ENCODE results near the gene NSD2. TPM values are rescaled to one million over a fixed set of nuclear protein-coding genes. Genes with fewer than 3 reads are reported as not detected.
"Not testable (repeated sequence)": the region's sequence is repeated elsewhere in the genome, so short reads cannot be mapped to it uniquely, and the experiment has no call there.

Gene NSD2
- total RNA-seq, 4 donors from 2014 or later = 17.3 to 23.6 (median 19.4) TPM

GRCh38 chr4:1996866-1997611 is 125.8 kb downstream of the NSD2 start:
- WGBS, 2 donors = 90 to 93% methylated on average over 3 of the region's 3 CpGs
- intact Hi-C loops (cut with DNase I; ENCODE audit: low total_unique reads) = no loop called here

GRCh38 chr4:1997712-1998111 is 126.5 kb downstream of the NSD2 start:
- intact Hi-C loops (cut with DNase I; ENCODE audit: low total_unique reads) = no loop called here
- no peak overlapping the region for H3K4me3 ChIP-seq (ENCODE audit: low read depth, poor library complexity, severe bottlenecking)
- DNase-seq (ENCODE audit: low spot score in 2 of 2) = peak in 1 of 2 donors; percentile 65
- WGBS, 2 donors = 94 to 95% methylated on average over 4 of the region's 4 CpGs
- no peak for TF ChIP-seq POLR2A (IDR thresholded peaks at IDR 0.05)
- TF ChIP-seq, protein P1, sequence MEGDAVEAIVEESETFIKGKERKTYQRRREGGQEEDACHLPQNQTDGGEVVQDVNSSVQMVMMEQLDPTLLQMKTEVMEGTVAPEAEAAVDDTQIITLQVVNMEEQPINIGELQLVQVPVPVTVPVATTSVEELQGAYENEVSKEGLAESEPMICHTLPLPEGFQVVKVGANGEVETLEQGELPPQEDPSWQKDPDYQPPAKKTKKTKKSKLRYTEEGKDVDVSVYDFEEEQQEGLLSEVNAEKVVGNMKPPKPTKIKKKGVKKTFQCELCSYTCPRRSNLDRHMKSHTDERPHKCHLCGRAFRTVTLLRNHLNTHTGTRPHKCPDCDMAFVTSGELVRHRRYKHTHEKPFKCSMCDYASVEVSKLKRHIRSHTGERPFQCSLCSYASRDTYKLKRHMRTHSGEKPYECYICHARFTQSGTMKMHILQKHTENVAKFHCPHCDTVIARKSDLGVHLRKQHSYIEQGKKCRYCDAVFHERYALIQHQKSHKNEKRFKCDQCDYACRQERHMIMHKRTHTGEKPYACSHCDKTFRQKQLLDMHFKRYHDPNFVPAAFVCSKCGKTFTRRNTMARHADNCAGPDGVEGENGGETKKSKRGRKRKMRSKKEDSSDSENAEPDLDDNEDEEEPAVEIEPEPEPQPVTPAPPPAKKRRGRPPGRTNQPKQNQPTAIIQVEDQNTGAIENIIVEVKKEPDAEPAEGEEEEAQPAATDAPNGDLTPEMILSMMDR (IDR thresholded peaks at IDR 0.05) = no peak

More at GRCh38 chr4:1996866-1997611, 125.8 kb downstream of the NSD2 start:
- DNase-seq (ENCODE audit: low spot score in 2 of 2) = no peak
- H3K4me3 ChIP-seq (ENCODE audit: low read depth, poor library complexity, severe bottlenecking) = no peak overlapping the region
- TF ChIP-seq, protein P1 (IDR thresholded peaks at IDR 0.05) = no peak
- no peak for TF ChIP-seq POLR2A (IDR thresholded peaks at IDR 0.05)

- H3K4me3 ChIP-seq (ENCODE audit: low read depth, poor library complexity, severe bottlenecking) = no peak overlapping the region
- intact Hi-C loops (cut with DNase I; ENCODE audit: low total_unique reads) = no loop called here
- WGBS, 2 donors = 73 to 77% methylated on average over 7 of the region's 7 CpGs
- no peak for DNase-seq (ENCODE audit: low spot score in 2 of 2)
- TF ChIP-seq, protein P1 (IDR thresholded peaks at IDR 0.05) = no peak
- no peak for TF ChIP-seq POLR2A (IDR thresholded peaks at IDR 0.05)
Measured at GRCh38 chr4:1998296-1998695, 127.1 kb downstream of the NSD2 start.

DNA sequence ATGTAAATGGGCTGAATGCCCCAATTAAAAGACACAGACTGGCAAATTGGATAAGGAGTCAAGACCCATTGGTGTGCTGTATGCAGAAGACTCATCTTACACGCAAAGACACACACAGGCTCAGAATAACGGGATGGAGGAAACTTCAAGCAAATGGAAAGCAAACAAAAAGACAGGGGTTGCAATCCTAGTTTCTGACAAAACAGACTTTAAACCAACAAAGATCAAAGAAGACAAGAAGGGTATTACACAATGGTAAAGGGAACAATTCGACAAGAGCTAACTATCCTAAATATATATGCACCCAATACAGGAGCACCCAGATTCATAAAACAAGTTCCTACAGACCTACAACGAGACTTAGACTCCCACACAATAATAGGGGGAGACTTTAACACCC is 128.1 kb downstream of the NSD2 start:
- intact Hi-C loops (cut with DNase I; ENCODE audit: low total_unique reads); H3K4me3 ChIP-seq (ENCODE audit: low read depth, poor library complexity, severe bottlenecking); DNase-seq (ENCODE audit: low spot score in 2 of 2): not testable (repeated sequence)
- 94 to 97% methylated on average over 4 of the region's 4 CpGs for WGBS, 2 donors

GRCh38 chr4:2003361-2003760 is 132.2 kb downstream of the NSD2 start:
- WGBS, 2 donors = 98% methylated on average over 2 of the region's 2 CpGs
- intact Hi-C loops (cut with DNase I; ENCODE audit: low total_unique reads) = not testable (repeated sequence)

DNA sequence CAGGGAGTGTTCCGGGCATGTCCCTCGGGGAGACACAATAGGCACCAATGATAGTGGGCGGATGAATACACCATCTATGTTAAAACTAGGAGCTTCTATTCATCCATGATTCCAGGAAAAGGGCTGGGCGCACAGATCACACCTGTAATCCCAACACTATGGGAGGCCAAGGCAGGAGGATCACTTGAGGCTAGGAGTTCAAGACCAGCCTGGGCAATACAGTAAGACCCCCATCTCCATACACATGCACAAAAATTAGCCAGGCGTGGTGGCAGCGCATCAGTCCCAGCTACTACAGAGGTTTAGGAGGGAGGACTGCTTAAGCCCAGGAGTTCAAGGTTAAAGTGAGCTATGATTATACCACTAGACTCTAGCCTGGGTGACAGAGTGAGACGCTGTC is 135.2 kb downstream of the NSD2 start:
- intact Hi-C loops (cut with DNase I; ENCODE audit: low total_unique reads) = no loop called here
- no peak for DNase-seq (ENCODE audit: low spot score in 2 of 2)
- 90 to 94% methylated on average over 7 of the region's 7 CpGs for WGBS, 2 donors
- no peak for TF ChIP-seq POLR2A (IDR thresholded peaks at IDR 0.05)
- TF ChIP-seq, protein P1 (IDR thresholded peaks at IDR 0.05) = no peak
- H3K4me3 ChIP-seq (ENCODE audit: low read depth, poor library complexity, severe bottlenecking) = no peak overlapping the region

More at GRCh38 chr4:2003361-2003760, 132.2 kb downstream of the NSD2 start:
- not testable (repeated sequence) for DNase-seq (ENCODE audit: low spot score in 2 of 2); H3K4me3 ChIP-seq (ENCODE audit: low read depth, poor library complexity, severe bottlenecking)
